Measurements from ENCODE around the gene C10orf62. TPM values are rescaled to one million over a fixed set of nuclear protein-coding genes. Genes with fewer than 3 reads are reported as not detected.

The C10orf62 gene
- total and polyA plus RNA-seq, 2 of the 8 experiments (the other 6 are each of a cell fraction or from before 2014, with no cell fraction given) = 0.05 TPM; not detected in 1

- FAIRE-seq (no peak), DNase-seq (ENCODE audit: low read depth in 1 of 2, low spot score in 2 of 2) (no peak)
- H4K8ac ChIP-seq (ENCODE audit: extremely low read depth, insufficient read depth, low read length) = no peak overlapping the region
- H3K14ac ChIP-seq (ENCODE audit: insufficient read length) = no peak overlapping the region
- no peak overlapping the region for H2BK120ac ChIP-seq (replicated peaks; ENCODE audit: low read depth, low read length)
- H3K18ac ChIP-seq (ENCODE audit: extremely low read depth, low read length) = no peak overlapping the region
- H3K79me1 ChIP-seq (ENCODE audit: low read depth, low read length) = no peaks in the 10 kb centered on the region
- TF ChIP-seq NANOG (IDR thresholded peaks at IDR 0.05; ENCODE audit: insufficient read depth, low read depth, low read length, poor library complexity, severe bottlenecking) = no peak
- no peak for TF ChIP-seq ATF2 (IDR thresholded peaks at IDR 0.05; ENCODE audit: low read length)
- H3K4ac ChIP-seq (replicated peaks; ENCODE audit: insufficient read length, low read depth, low read length) = no peak overlapping the region
- no peaks in the 10 kb centered on the region for H3K27me3 ChIP-seq (replicated peaks in 1 of 4; ENCODE audit: control insufficient read depth in 3 of 4, extremely low read depth in 1 of 4, insufficient read depth in 3 of 4, low read length in 3 of 4)
- no peak overlapping the region for H2AFZ ChIP-seq (ENCODE audit: low read length)
- no peaks in the 10 kb centered on the region for H3K79me2 ChIP-seq (ENCODE audit: control insufficient read depth in 1 of 2, insufficient read depth in 2 of 2, low read length in 2 of 2)
- ChIA-PET POLR2A (ENCODE audit: partially characterized antibody) (interaction anchor here (1.4 to 1.7 kb wide), 3 partner anchors 10 to 39 kb away, joined by 3 to 8 read pairs (median 7); no protein-coding TSS in a partner anchor), CTCF (ENCODE audit: partially characterized antibody) (interaction anchor here (0.5 to 12.9 kb wide), 30 partner anchors 12 to 266 kb away, joined by 3 to 169 read pairs (median 6); partner anchors contain the start of genes C10orf62, HOGA1 and PI4K2A)
- H3K23me2 ChIP-seq (ENCODE audit: low read depth, low read length) = no peaks in the 10 kb centered on the region
- 0 out of 2 replicates have a peak overlapping the region, but pooled peaks have one; percentile 16 for H2BK15ac ChIP-seq (ENCODE audit: low read length)
- H3K9ac ChIP-seq (replicated peaks in 1 of 4; ENCODE audit: extremely low read depth in 1 of 4, low read depth in 3 of 4, low read length in 3 of 4) = no peak overlapping the region
- H4K5ac ChIP-seq (ENCODE audit: insufficient read length, low read depth, low read length) = no peak overlapping the region
- 79% methylated on average over 3 of the region's 3 CpGs; no CpG with 5 or more reads in 1 of the 2 experiments for WGBS, 2 experiments (ENCODE audit: extremely low coverage in 1 of 2, insufficient coverage in 1 of 2, insufficient read length in 1 of 2, insufficient replicate concordance in 2 of 2, low coverage in 1 of 2, low lambda C conversion rate in 2 of 2, missing lambda C conversion rate in 1 of 2)
- no peak overlapping the region for H2BK20ac ChIP-seq (ENCODE audit: low read length)
- H3K9me3 ChIP-seq (ENCODE audit: insufficient read depth in 2 of 2, low read depth in 1 of 2, low read length in 1 of 2) = no peaks in the 10 kb centered on the region
- H2BK5ac ChIP-seq (ENCODE audit: low read depth, low read length) = 0 out of 2 replicates have a peak overlapping the region, but pooled peaks have one; percentile 44
- no peak overlapping the region for H3K23ac ChIP-seq (ENCODE audit: insufficient read length)
- peaks cover 0 to 2% of the 10 kb centered on the region in 2 experiments for H4K20me1 ChIP-seq (replicated peaks in 1 of 2; ENCODE audit: control insufficient read depth in 1 of 2, insufficient read depth in 2 of 2, low read length in 2 of 2)
- H3K4me2 ChIP-seq (ENCODE audit: insufficient read depth in 1 of 2, low read depth in 2 of 2, low read length in 2 of 2) = no peak overlapping the region
- H2AK5ac ChIP-seq (ENCODE audit: low read depth, low read length) = 0 out of 2 replicates have a peak overlapping the region, but pooled peaks have one; percentile 6
- peaks cover 0 to 14% (median 2%) of the 10 kb centered on the region in 4 experiments; a peak in 4 of 8 replicates for H3K36me3 ChIP-seq (ENCODE audit: control insufficient read depth in 2 of 4, insufficient read depth in 4 of 4, low read length in 3 of 4)
- no peak overlapping the region for H2BK12ac ChIP-seq (ENCODE audit: low read depth, low read length)
- no peak overlapping the region for H4K91ac ChIP-seq (replicated peaks; ENCODE audit: insufficient read length, low read length)
- peaks cover 2 to 6% (median 4%) of the 10 kb centered on the region in 4 experiments; a peak in 3 of 7 replicates for H3K4me1 ChIP-seq (replicated peaks in 1 of 4; ENCODE audit: control insufficient read depth in 3 of 4, insufficient read depth in 4 of 4, low read length in 3 of 4)
- H3K56ac ChIP-seq (replicated peaks; ENCODE audit: insufficient read length, low read depth, low read length) = no peak overlapping the region
- no peak overlapping the region for H3K4me3 ChIP-seq (ENCODE audit: extremely low read depth in 1 of 4, insufficient read depth in 2 of 4, low read depth in 3 of 4, low read length in 4 of 4)
- H3K27ac ChIP-seq (ENCODE audit: low read depth, low read length) = no peak overlapping the region
Measured at GRCh38 chr10:97571622-97572021, 17.9 kb upstream of the C10orf62 start.
